HG03039 (cell line): Measurements from ENCODE around the gene MOB3A.
"Not testable (repeated sequence)": the region's sequence is repeated elsewhere in the genome, so short reads cannot be mapped to it uniquely, and the experiment has no call there.

ENCODE experiments used
- ATAC-seq: cut with Tn5 transposase; IDR thresholded peaks from one replicate; pipeline ENCODE4 v1.9.1; 2021; ENCODE audit warnings: mild to moderate bottlenecking, moderate library complexity; ENCODE audit not compliant: unreplicated experiment

MOB3A gene

GRCh38 chr19:2096034-2096479 lies at the start of gene MOB3A:
TSS of gene MOB3A (minus strand) at chr19:2096326. CDS start at chr19:2078560, 17,766 bp downstream.
- no peak for ATAC-seq

- no peak for ATAC-seq
These were observed 49.7 kb upstream of the MOB3A start for GRCh38 chr19:2145831-2146241.

DNA sequence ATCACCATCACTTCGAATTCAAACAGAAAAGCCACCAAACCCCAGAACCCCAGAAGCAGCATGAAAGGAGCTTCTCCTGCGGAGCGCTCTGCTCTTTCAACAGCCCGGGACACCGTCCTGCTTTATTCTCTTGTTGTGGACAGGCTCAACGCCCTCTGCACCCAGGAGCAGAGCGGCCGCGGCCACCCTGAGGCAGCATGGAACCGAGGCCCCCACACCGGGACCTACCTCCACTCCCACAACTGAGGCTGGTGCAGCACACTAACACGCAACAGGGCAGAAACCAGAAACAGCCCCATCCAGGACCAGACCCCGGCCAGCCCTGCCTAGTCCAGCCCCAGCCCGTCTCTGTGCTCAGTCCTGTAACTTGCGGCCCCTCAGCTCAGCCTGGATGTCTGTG lies 48.1 kb upstream of the MOB3A start:
- ATAC-seq = no peak

- no peak for ATAC-seq
These were observed 46.2 kb upstream of the MOB3A start for GRCh38 chr19:2142173-2142829.

DNA sequence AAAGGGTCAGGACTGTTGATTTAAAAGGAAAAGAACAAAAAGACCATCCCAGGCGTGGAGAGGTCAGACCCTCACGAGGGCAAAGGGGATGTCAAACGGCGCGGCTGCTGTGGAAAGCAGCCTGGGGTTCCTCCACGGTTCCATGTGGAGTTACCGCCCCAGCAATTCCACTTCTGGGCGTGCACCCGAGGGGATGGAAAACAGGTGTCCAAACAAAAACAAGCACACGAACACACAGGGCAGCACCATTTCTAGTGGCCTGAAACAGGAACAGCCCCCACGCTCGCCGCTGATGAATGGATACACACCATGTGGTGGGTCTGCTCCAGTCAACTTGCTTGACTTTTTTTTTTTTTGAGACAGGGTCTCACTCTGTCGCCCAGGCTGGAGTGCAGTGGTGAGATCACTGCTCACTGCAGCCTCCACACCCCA lies 44.0 kb upstream of the MOB3A start:
- no peak for ATAC-seq

- ATAC-seq = no peak
These were observed 43.4 kb upstream of the MOB3A start for GRCh38 chr19:2139385-2140137.

GRCh38 chr19:2138061-2138728 lies 42.1 kb upstream of the MOB3A start:
- no peak for ATAC-seq

DNA sequence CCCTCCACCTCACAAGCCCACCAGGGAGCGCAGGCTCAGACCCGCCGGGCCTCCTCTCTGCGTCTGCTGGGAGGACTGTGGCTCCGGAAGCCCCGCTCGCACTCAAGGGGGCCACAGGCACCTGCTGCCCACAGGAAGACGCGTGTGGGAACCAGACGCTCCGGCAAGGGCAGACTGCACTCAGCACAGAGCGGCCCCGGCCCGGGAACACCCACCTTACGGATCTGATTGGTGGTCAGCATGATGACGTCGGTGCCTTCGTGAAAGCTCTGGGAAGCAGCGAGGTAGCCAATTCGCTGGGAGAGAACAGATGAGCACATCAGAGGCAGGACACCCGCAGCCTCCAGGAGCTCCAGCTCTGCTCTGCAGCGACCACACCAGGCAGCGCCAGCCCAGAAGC lies 40.7 kb upstream of the MOB3A start:
- ATAC-seq = no peak

GRCh38 chr19:2135474-2136402 lies 39.6 kb upstream of the MOB3A start:
- ATAC-seq = no peak

- no peak for ATAC-seq
These were observed 36.8 kb upstream of the MOB3A start for GRCh38 chr19:2132731-2133490.

GRCh38 chr19:2132191-2132590 lies 36.1 kb upstream of the MOB3A start:
- no peak for ATAC-seq

DNA sequence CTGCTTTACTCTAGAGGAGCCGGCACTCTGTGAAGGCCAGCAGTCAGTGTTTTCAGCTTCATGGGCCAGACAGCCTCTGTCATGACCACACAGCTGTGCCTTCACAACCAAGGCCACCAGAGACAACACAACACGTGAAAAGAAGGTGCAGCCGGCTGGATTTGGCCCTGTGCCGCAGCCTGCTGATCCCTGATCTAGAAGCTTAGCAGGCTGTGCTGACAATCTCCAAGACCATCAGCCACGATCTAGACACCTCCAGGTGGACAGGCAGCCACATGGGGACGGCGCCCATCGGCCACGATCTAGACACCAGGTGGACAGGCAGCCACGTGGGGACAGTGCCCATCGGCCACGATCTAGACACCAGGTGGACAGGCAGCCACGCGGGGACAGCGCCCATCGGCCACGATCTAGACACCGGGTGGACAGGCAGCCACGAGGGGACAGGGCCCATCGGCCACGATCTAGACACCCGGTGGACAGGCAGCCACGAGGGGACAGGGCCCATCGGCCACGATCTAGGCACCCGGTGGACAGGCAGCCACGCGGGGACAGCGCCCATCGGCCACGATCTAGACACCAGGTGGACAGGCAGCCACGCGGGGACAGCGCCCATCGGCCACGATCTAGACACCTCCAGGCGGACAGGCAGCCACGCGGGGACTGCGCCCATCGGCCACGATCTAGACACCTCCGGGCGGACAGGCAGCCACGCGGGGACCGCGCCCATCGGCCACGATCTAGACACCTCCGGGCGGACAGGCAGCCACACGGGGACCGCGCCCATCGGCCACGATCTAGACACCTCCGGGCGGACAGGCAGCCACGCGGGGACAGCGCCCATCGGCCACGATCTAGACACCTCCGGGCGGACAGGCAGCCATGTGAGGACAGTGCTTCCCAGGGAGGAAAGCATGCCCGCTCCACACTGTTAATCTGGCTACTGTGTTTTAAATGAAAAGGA lies 35.2 kb upstream of the MOB3A start:
- not testable (repeated sequence) for ATAC-seq

- no peak for ATAC-seq
These were observed 34.0 kb upstream of the MOB3A start for GRCh38 chr19:2129892-2130770.

- no peak for ATAC-seq
These were observed 33.4 kb upstream of the MOB3A start for GRCh38 chr19:2129486-2129885.

- ATAC-seq = no peak
These were observed 32.9 kb upstream of the MOB3A start for GRCh38 chr19:2129022-2129421.

DNA sequence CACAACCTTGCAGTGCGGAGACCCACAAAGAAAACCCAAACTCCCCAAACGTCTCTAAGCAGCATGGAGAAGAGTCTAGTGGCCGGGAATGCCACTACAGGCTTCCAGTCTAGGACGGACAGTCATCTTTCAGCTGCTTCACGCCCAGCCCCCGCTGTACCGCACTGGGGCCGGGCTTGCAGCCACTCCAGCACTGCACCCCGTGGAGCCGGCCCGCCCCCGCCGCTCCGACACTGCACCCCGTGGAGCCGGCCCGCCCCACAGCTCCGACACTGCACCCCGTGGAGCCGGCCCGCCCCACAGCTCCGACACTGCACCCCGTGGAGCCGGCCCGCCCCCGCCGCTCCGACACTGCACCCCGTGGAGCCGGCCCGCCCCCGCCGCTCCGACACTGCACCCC lies 32.1 kb upstream of the MOB3A start:
- not testable (repeated sequence) for ATAC-seq

DNA sequence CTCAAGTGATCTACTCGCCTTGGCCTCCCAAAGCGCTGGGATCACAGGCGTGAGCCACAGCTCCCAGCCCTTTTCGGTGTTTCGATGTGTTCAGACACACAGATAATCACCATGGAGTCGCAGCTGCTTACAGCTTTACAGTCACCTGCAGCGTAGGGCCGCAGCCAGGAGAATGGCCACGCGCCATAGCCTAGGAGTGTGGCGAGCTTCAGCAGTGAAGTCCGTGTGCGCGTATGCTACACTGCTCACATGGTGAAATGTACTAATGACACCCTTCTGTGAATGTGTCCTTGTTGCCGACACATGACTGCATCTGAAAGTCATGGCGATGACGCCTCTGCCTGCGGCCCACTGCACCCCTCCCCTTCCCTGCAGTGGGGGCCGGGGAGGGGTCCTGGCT lies 31.6 kb upstream of the MOB3A start:
- ATAC-seq = no peak
